Measurements from ENCODE around the gene ZFX.
A peak's percentile ranks its signal among the peaks of the same experiment; 100 is the strongest.

Gene ZFX

DNA sequence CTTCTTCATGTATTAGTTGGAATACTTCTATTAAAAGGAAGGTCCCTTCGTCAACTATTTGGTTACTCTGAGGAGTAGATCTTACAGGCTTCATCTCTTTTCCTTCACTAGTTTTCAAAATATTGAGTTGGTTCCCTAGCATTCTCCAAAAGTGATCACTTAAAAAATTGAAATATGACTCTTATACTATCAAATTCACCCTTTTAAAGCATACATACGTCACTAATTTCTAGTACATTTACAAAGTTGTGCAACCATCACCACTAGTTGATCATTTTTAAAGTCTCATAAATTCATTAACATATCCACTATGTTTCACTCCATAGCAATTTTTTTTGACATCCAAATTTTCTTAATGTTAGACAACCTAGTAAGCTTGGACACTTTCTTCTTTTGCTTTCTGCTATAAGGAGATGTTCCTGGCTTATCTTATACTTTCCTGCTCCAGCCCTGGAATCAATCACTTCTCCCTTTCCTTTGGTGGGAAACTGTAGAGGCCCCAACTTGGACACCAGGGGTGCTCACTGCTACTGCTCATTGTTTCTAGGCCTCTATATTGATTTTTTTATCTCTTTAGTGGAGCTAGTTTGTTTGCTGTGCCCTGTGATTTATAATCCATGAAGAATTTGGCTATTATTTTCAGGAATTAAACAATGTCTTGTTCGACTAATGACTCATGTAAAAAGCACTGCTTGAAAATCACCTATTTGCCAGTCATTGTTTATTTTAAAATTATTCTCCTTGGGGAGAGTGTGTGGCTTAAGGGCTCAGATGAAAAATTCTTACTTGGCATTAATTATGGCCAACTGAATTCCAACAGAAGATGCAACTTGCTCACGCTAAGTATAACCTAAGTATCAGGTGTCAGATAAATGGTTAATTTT lies 4.0 kb upstream of the ZFX start:
- DNase-seq (ENCODE audit: low read depth), result peak; percentile 27
- TF ChIP-seq, protein P1, sequence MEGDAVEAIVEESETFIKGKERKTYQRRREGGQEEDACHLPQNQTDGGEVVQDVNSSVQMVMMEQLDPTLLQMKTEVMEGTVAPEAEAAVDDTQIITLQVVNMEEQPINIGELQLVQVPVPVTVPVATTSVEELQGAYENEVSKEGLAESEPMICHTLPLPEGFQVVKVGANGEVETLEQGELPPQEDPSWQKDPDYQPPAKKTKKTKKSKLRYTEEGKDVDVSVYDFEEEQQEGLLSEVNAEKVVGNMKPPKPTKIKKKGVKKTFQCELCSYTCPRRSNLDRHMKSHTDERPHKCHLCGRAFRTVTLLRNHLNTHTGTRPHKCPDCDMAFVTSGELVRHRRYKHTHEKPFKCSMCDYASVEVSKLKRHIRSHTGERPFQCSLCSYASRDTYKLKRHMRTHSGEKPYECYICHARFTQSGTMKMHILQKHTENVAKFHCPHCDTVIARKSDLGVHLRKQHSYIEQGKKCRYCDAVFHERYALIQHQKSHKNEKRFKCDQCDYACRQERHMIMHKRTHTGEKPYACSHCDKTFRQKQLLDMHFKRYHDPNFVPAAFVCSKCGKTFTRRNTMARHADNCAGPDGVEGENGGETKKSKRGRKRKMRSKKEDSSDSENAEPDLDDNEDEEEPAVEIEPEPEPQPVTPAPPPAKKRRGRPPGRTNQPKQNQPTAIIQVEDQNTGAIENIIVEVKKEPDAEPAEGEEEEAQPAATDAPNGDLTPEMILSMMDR (IDR thresholded peaks at IDR 0.05; ENCODE audit: control insufficient read depth, insufficient read depth, low read depth, low read length, missing control alignments), result peak; percentile 31
- no peak overlapping the region for H3K4me3 ChIP-seq (ENCODE audit: control insufficient read depth, low read depth, low read length)

DNA sequence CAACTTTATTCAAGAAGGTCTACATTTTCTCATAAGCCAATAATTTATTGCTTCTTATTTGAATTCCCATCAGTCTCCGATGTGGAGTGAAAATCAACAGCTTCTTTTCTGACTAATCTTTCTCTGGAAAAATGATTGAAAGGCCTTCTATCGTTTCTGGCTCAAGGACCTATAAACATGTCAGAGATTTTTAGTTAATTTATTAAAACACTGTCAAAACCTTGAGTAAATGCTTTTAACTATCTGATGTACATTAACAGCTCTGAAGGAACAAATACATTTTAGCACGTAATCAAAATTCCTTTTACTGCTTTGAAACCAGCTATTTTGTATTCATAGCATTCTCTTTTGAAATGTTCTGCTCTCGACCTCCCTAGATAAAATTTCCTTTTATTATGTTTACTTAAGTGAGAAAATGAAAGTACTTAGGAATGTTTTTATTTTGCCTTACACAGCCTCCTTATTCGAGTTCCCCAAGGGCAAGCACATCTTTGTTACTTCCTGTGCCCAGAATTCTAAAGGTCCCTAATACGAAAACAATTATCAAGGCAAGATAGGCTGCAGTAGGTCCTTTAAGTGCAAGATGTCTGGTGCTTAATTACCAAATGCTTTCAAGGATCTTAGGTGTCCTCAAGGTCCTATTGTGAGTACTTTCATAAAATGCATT lies 3.1 kb upstream of the ZFX start:
- DNase-seq (ENCODE audit: low read depth), result no peak
- TF ChIP-seq, protein P1 (IDR thresholded peaks at IDR 0.05; ENCODE audit: control insufficient read depth, insufficient read depth, low read depth, low read length, missing control alignments), result no peak
- no peak overlapping the region for H3K4me3 ChIP-seq (ENCODE audit: control insufficient read depth, low read depth, low read length)

DNA sequence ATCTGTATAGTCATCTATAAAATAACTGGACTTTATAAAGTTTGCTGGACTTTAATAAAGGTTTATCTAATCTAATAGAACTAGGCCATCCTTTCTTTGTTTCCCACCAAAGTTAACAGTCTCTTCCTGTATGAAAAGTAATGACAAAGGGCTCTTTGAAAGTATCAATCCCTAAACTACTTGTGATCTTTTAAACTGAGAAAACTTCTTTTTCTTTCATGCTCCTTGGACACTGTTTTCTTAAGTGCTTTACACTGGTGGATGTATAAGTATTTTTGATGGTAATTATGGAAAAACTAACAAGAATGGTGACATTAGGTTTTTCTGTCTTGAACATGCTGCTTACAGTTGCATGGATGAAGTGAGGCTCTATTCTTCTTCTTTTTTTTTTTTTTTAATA lies 2.4 kb upstream of the ZFX start:
- TF ChIP-seq, protein P1 (IDR thresholded peaks at IDR 0.05; ENCODE audit: control insufficient read depth, insufficient read depth, low read depth, low read length, missing control alignments), result no peak
- no peak overlapping the region for H3K4me3 ChIP-seq (ENCODE audit: control insufficient read depth, low read depth, low read length)
- DNase-seq (ENCODE audit: low read depth), result no peak

DNA sequence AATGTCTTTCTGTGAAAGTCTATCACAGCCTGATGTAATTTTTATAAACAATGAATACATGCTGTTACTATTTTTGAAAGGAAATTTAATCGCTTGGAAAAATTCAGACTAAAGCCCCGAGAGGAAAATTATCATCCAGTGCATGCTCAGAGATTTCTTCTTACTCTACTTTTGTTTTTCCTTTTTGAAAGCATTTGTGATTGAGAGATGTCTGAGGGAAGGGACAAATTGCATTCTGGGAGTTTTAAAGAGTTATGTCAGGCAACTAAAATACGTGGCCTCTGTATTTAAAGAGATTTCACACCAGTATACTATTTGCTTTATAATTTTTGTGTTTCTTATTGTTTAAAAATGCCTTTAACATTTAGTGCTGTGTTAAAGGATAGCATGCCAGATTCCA lies 1.4 kb upstream of the ZFX start:
- no peak for DNase-seq (ENCODE audit: low read depth)
- TF ChIP-seq, protein P1 (IDR thresholded peaks at IDR 0.05; ENCODE audit: control insufficient read depth, insufficient read depth, low read depth, low read length, missing control alignments), result no peak
- H3K4me3 ChIP-seq (ENCODE audit: control insufficient read depth, low read depth, low read length), result no peak overlapping the region

DNA sequence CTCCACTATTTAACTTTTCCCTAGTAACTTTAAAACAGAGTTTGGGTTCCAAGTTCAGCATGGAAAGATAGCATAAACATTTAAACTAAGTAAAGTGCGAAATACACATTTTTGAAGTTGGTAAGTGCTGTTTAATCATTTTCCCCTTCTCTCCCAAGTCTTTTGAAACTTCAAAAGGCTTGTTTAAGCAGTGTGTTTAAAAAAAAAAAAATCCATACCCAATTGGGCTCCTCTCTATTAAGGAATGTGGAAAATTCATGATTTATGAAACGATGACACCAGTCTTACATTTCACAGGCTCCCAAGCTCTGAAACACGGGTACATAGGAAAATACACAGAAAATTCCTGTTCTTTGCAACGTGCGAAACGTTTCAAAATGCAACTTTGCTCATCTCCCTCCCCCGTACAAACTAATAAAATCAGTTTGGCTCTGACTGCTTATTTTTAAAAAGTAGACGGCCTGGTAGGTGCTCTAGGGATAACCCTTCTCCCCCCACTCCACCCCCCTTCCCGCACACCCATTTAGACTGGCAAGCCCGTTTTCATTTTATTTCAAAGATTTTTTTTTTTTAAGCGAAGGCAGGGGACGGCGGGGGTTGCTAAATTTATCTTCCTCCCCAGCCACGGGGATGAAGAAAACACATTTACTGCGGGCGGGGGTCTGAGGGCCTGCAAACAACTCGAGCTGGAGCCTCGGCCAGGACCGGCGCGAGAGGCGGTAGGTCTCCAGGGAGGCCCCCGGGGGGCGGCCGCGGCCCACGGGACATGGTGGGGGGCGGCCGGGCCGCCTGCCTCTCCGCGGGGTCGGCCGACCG lies 786 bp upstream of the ZFX start:
- peak overlapping the region; percentile 90 for H3K4me3 ChIP-seq (ENCODE audit: control insufficient read depth, low read depth, low read length)
- DNase-seq (ENCODE audit: low read depth), result peak; percentile 79
- TF ChIP-seq, protein P1 (IDR thresholded peaks at IDR 0.05; ENCODE audit: control insufficient read depth, insufficient read depth, low read depth, low read length, missing control alignments), result no peak

DNA sequence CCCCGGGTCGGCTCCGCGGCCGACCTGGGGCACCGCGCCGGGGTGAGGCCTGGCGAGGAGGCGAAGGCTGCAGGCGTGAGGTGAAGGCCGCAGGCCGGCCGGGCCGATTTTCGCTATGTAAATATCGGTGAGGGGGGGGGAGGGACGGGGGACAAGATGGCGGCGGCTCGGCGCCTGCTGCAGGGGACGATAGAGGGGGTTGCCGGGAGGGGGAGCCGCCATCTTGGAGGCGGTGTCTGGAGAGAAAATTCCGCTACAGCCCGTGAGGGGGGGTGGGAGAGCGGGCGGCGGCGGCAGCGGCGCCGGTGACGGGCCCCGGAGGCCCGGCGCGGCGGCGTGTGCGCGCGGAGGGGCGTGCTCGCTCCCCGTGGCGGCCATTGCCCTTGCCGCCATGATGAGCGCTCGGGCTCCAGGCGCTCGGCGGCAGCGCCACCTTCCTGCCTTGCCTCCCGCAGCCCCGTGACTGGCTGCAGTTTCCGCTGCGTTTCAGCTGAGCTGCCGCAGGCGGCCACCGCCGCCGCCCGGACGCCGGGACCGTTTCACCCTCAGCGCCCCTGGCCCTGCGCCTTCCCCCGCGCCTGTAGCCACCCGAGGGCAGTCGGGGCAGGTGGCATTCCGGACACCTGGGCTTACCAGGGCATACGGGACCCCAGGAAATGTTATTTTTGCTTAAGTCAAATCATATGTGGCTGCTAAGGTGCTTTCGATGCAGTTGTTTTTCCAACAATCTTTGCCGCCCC lies 692 bp downstream of the ZFX start:
- TF ChIP-seq, protein P1 (IDR thresholded peaks at IDR 0.05; ENCODE audit: control insufficient read depth, insufficient read depth, low read depth, low read length, missing control alignments), result peak; percentile 46
- peak overlapping the region; percentile 90 for H3K4me3 ChIP-seq (ENCODE audit: control insufficient read depth, low read depth, low read length)
- peak; percentile 79 for DNase-seq (ENCODE audit: low read depth)

Measured in AG09309 (cell line).